GM13977 (cell line): ENCODE results near the gene TAOK2.

ENCODE experiments used
- DNase-seq: peaks from one replicate; pipeline ENCODE4 v3.0.0; 2012; ENCODE audit warnings: low spot score
- CTCF ChIP-seq: IDR thresholded peaks from 2 replicates; pipeline ENCODE4 v1.5.1; 2012; ENCODE audit warnings: mild to moderate bottlenecking, control low read depth; ENCODE audit not compliant: insufficient read depth; ENCODE audit errors: extremely low read depth, missing control alignments
- in situ Hi-C: fragments of 300-500 bp; cut with MboI; formaldehyde crosslinking; loops from one replicate; pipeline ENCODE4 v1.12.0; 2022; ENCODE audit warnings: low sequenced_read_pairs, low pct_unique_long_range_greater_than_20kb, mixed read lengths, inconsistent platforms; ENCODE audit not compliant: unreplicated experiment

The TAOK2 gene

GRCh38 chr16:29984137-29984763 is 10.6 kb downstream of the TAOK2 start:
- DNase-seq, result no peak
- in situ Hi-C loops, result no loop called here
- TF ChIP-seq CTCF, result no peak

- TF ChIP-seq CTCF, result no peak
- in situ Hi-C loops, result no loop called here
- no peak for DNase-seq
These were observed 11.1 kb downstream of the TAOK2 start for GRCh38 chr16:29984764-29985147.

DNA sequence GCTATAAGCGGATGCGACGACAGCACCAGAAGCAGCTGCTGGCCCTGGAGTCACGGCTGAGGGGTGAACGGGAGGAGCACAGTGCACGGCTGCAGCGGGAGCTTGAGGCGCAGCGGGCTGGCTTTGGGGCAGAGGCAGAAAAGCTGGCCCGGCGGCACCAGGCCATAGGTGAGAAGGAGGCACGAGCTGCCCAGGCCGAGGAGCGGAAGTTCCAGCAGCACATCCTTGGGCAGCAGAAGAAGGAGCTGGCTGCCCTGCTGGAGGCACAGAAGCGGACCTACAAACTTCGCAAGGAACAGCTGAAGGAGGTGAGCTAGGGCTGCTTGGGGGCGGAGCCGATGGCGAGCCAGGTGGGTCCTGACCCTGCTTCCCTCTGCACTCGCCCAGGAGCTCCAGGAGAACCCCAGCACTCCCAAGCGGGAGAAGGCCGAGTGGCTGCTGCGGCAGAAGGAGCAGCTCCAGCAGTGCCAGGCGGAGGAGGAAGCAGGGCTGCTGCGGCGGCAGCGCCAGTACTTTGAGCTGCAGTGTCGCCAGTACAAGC is 11.7 kb downstream of the TAOK2 start:
- no peak for DNase-seq
- in situ Hi-C loops, result no loop called here
- TF ChIP-seq CTCF, result no peak

DNA sequence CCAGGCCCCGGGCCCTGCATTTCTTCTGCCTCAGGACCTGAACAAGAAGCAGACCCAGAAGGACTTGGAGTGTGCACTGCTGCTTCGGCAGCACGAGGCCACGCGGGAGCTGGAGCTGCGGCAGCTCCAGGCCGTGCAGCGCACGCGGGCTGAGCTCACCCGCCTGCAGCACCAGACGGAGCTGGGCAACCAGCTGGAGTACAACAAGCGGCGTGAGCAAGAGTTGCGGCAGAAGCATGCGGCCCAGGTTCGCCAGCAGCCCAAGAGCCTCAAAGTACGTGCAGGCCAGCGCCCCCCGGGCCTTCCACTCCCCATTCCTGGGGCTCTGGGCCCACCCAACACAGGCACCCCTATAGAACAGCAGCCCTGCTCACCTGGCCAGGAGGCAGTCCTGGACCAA is 12.6 kb downstream of the TAOK2 start:
- TF ChIP-seq CTCF, result no peak
- no peak for DNase-seq
- in situ Hi-C loops, result no loop called here

DNA sequence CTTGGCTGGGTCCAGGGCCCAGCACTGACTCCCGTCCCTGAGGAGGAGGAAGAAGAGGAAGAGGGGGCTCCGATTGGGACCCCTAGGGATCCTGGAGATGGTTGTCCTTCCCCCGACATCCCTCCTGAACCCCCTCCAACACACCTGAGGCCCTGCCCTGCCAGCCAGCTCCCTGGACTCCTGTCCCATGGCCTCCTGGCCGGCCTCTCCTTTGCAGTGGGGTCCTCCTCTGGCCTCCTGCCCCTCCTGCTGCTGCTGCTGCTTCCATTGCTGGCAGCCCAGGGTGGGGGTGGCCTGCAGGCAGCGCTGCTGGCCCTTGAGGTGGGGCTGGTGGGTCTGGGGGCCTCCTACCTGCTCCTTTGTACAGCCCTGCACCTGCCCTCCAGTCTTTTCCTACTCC is 13.3 kb downstream of the TAOK2 start:
- in situ Hi-C loops, result no loop called here
- DNase-seq, result no peak
- TF ChIP-seq CTCF, result no peak

DNA sequence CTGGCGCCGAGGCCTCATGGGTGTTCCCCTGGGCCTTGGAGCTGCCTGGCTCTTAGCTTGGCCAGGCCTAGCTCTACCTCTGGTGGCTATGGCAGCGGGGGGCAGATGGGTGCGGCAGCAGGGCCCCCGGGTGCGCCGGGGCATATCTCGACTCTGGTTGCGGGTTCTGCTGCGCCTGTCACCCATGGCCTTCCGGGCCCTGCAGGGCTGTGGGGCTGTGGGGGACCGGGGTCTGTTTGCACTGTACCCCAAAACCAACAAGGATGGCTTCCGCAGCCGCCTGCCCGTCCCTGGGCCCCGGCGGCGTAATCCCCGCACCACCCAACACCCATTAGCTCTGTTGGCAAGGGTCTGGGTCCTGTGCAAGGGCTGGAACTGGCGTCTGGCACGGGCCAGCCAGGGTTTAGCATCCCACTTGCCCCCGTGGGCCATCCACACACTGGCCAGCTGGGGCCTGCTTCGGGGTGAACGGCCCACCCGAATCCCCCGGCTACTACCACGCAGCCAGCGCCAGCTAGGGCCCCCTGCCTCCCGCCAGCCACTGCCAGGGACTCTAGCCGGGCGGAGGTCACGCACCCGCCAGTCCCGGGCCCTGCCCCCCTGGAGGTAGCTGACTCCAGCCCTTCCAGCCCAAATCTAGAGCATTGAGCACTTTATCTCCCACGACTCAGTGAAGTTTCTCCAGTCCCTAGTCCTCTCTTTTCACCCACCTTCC is 13.9 kb downstream of the TAOK2 start:
- TF ChIP-seq CTCF, result no peak
- in situ Hi-C loops, result no loop called here
- DNase-seq, result no peak
